Left lung (tissue), 10 donors: Measurements from ENCODE around the gene RASSF4. TPM values are rescaled to one million over a fixed set of nuclear protein-coding genes. Genes with fewer than 3 reads are reported as not detected.
A peak's percentile ranks its signal among the peaks of the same experiment; 100 is the strongest.

ENCODE experiments used
- ATAC-seq: fragments of 200-7000 bp; cut with Tn5 transposase; one replicate; pipeline ENCODE4 v1.9.1; 2020; ENCODE audit warnings: moderate library complexity
- DNase-seq, 4 donors: peaks; one replicate each; pipeline ENCODE4 v3.0.0-alpha.2; 2013 to 2020
- H3K27ac ChIP-seq, 2 donors: fragments of 200-600 bp; sonication (generic) in 1 of 2; one replicate each; pipeline versions ENCODE4 v1.5.0 to v1.8.0; 2020 to 2021
- H3K27me3 ChIP-seq, 2 donors: fragments of 200-600 bp; sonication (generic) in 1 of 2; one replicate each; pipeline versions ENCODE4 v1.5.0 to v1.8.0; 2020 to 2021
- H3K36me3 ChIP-seq, 2 donors: fragments of 200-600 bp; sonication (generic) in 1 of 2; one replicate each; pipeline versions ENCODE4 v1.5.0 to v1.8.0; 2020 to 2021
- H3K4me1 ChIP-seq, 2 donors: fragments of 200-600 bp; one replicate each; pipeline ENCODE4 v1.8.0; 2021
- H3K4me3 ChIP-seq, 2 donors: fragments of 200-600 bp; sonication (generic) in 1 of 2; one replicate each; pipeline versions ENCODE4 v1.5.0 to v1.8.0; 2020 to 2021; ENCODE audit warnings: mild to moderate bottlenecking in 1 of 2
- H3K9me3 ChIP-seq, 2 donors: fragments of 200-600 bp; sonication (generic) in 1 of 2; one replicate each; pipeline versions ENCODE4 v1.5.0 to v1.8.0; 2020 to 2021
- CTCF ChIP-seq, 2 donors: fragments of 200-600 bp; sonication (generic) in 1 of 2; IDR thresholded peaks; one replicate each; pipeline versions ENCODE4 v1.5.0 to v1.8.0; 2021; ENCODE audit warnings: antibody characterized with exemption in 2 of 2
- intact Hi-C, 2 donors: fragments of 100-400 bp; cut with DNase I; formaldehyde crosslinking; loops; one replicate each; pipeline versions ENCODE4 v1.11.2 to v1.14.2; 2022
- polyA plus RNA-seq, 6 donors: library from polyadenylated mRNA; unstranded; fragments of 120-200 nt; gene quantifications; one replicate each; pipeline ENCODE4 v1.2.1, GENCODE V29; 2013; ENCODE audit not compliant: insufficient read length in 6 of 6
- total RNA-seq, 2 donors: library from RNA; stranded (reverse); fragmentation: NEBNext Ultra II Directional; extraction: Animal tissue kit (Norgen Biotek cat#: 25700); gene quantifications; one replicate each; pipeline ENCODE4 v1.2.1, GENCODE V29; 2021
- donor health status: DM: no; HTN: yes; CAD: no.
- donor health status: DM: no; HTN: no; CAD: no.

RASSF4 gene
- total and polyA plus RNA-seq, 8 donors = 17.1 to 54.7 (median 20.7) TPM

GRCh38 chr10:44930904-44931620, 28.5 kb upstream of the RASSF4 start:
- ATAC-seq = no peak

GRCh38 chr10:44931621-44932516, 27.7 kb upstream of the RASSF4 start:
- no peak for DNase-seq
- Histone ChIP-seq H3K27me3 (no peaks in the 10 kb centered on the region), H3K4me1 (peaks cover 8 to 48% of the 10 kb centered on the region in 2 donors), H3K27ac (no peak overlapping the region), H3K4me3 (no peak overlapping the region), H3K36me3 (no peaks in the 10 kb centered on the region), H3K9me3 (no peaks in the 10 kb centered on the region)
- ATAC-seq = no peak
- TF ChIP-seq CTCF (IDR thresholded peaks at IDR 0.05) = no peak
- intact Hi-C loops = loop anchor here in 1 of 2 donors (5.0 kb wide), 1 partner anchor 45 kb away; the partner anchor contains the start of gene DEPP1

More at GRCh38 chr10:44930904-44931620, 28.5 kb upstream of the RASSF4 start:
- DNase-seq = peak in 1 of 4 donors; percentile 36
- intact Hi-C loops = loop anchor here in 1 of 2 donors (5.0 kb wide), 1 partner anchor 46 kb away; the partner anchor contains the start of gene DEPP1
- no peak overlapping the region for H3K27ac ChIP-seq
- no peaks in the 10 kb centered on the region for H3K9me3 ChIP-seq
- H3K4me1 ChIP-seq = peaks cover 8 to 42% of the 10 kb centered on the region in 2 donors
- no peak for TF ChIP-seq CTCF (IDR thresholded peaks at IDR 0.05)
- no peak overlapping the region for H3K4me3 ChIP-seq
- no peaks in the 10 kb centered on the region for H3K36me3 ChIP-seq
- no peaks in the 10 kb centered on the region for H3K27me3 ChIP-seq

- Histone ChIP-seq H3K36me3 (no peaks in the 10 kb centered on the region), H3K4me3 (no peak overlapping the region), H3K27me3 (no peaks in the 10 kb centered on the region), H3K9me3 (no peaks in the 10 kb centered on the region), H3K4me1 (peaks cover 8 to 50% of the 10 kb centered on the region in 2 donors), H3K27ac (no peak overlapping the region)
- TF ChIP-seq CTCF (IDR thresholded peaks at IDR 0.05) = peak; percentile 94 to 98
- ATAC-seq = peak; percentile 97
- DNase-seq = peak; percentile 67 to 98 (median 87)
- intact Hi-C loops = loop anchor here in 1 of 2 donors (5.0 kb wide), 1 partner anchor 45 kb away; the partner anchor contains the start of gene DEPP1
Measured at GRCh38 chr10:44932517-44933450, 26.8 kb upstream of the RASSF4 start.

GRCh38 chr10:44933451-44934321, 25.9 kb upstream of the RASSF4 start:
- DNase-seq = no peak
- no peak for ATAC-seq
- intact Hi-C loops = loop anchor here in 1 of 2 donors (5.0 kb wide), 1 partner anchor 44 kb away; the partner anchor contains the start of gene DEPP1
- no peaks in the 10 kb centered on the region for H3K36me3 ChIP-seq
- no peak overlapping the region for H3K4me3 ChIP-seq
- H3K9me3 ChIP-seq = no peaks in the 10 kb centered on the region
- H3K27me3 ChIP-seq = no peaks in the 10 kb centered on the region
- no peak for TF ChIP-seq CTCF (IDR thresholded peaks at IDR 0.05)
- H3K4me1 ChIP-seq = peaks cover 8 to 57% of the 10 kb centered on the region in 2 donors
- no peak overlapping the region for H3K27ac ChIP-seq
